Measurements from ENCODE around the gene PDGFD.
"Not testable (repeated sequence)": the region's sequence is repeated elsewhere in the genome, so short reads cannot be mapped to it uniquely, and the experiment has no call there.

Gene PDGFD

GRCh38 chr11:104061853-104062521 lies 102.0 kb downstream of the PDGFD start:
- no peak overlapping the region for H3K4me3 ChIP-seq
- H3K27ac ChIP-seq: no peak overlapping the region

GRCh38 chr11:104060820-104061219 lies 103.1 kb downstream of the PDGFD start:
- Histone ChIP-seq H3K27ac (no peak overlapping the region), H3K4me3 (no peak overlapping the region)

GRCh38 chr11:104060004-104060794 lies 103.7 kb downstream of the PDGFD start:
- H3K27ac ChIP-seq: no peak overlapping the region
- H3K4me3 ChIP-seq: no peak overlapping the region

GRCh38 chr11:104058680-104059079 lies 105.3 kb downstream of the PDGFD start:
- Histone ChIP-seq H3K27ac (no peak overlapping the region), H3K4me3 (no peak overlapping the region)

- no peak overlapping the region for H3K27ac ChIP-seq
- no peak overlapping the region for H3K4me3 ChIP-seq
Observed at GRCh38 chr11:104057908-104058307, 106.0 kb downstream of the PDGFD start.

- no peak overlapping the region for H3K4me3 ChIP-seq
- H3K27ac ChIP-seq: no peak overlapping the region
Observed at GRCh38 chr11:104055596-104055995, 108.4 kb downstream of the PDGFD start.

- no peak overlapping the region for H3K27ac ChIP-seq
- H3K4me3 ChIP-seq: no peak overlapping the region
Observed at GRCh38 chr11:104054911-104055529, 108.9 kb downstream of the PDGFD start.

GRCh38 chr11:104053743-104054478 lies 110.0 kb downstream of the PDGFD start:
- Histone ChIP-seq H3K4me3 (no peak overlapping the region), H3K27ac (no peak overlapping the region)

GRCh38 chr11:104051778-104052177 lies 112.2 kb downstream of the PDGFD start:
- no peak overlapping the region for H3K4me3 ChIP-seq
- no peak overlapping the region for H3K27ac ChIP-seq

GRCh38 chr11:104049116-104049515 lies 114.8 kb downstream of the PDGFD start:
- no peak overlapping the region for H3K27ac ChIP-seq
- H3K4me3 ChIP-seq: no peak overlapping the region

GRCh38 chr11:104046858-104047257 lies 117.1 kb downstream of the PDGFD start:
- not testable (repeated sequence) for H3K4me3 ChIP-seq, H3K27ac ChIP-seq

- no peak overlapping the region for H3K4me3 ChIP-seq
- H3K27ac ChIP-seq: no peak overlapping the region
Observed at GRCh38 chr11:104046331-104046730, 117.6 kb downstream of the PDGFD start.

- no peak overlapping the region for H3K4me3 ChIP-seq
- no peak overlapping the region for H3K27ac ChIP-seq
Observed at GRCh38 chr11:104043678-104044239, 120.2 kb downstream of the PDGFD start.

GRCh38 chr11:104043142-104043541 lies 120.8 kb downstream of the PDGFD start:
- no peak overlapping the region for H3K4me3 ChIP-seq
- no peak overlapping the region for H3K27ac ChIP-seq

- H3K4me3 ChIP-seq: no peak overlapping the region
Observed at GRCh38 chr11:104041792-104042191, 122.2 kb downstream of the PDGFD start.

GRCh38 chr11:104036995-104037394 lies 127.0 kb downstream of the PDGFD start:
- no peak overlapping the region for H3K27ac ChIP-seq
- H3K4me3 ChIP-seq: no peak overlapping the region

More at GRCh38 chr11:104041792-104042191, 122.2 kb downstream of the PDGFD start:
- no peak overlapping the region for H3K27ac ChIP-seq

GRCh38 chr11:104036588-104036987 lies 127.4 kb downstream of the PDGFD start, which contains the start of gene DDI1:
TSS of gene DDI1 (plus strand) at chr11:104036640. CDS start at chr11:104036823, 183 bp downstream.
- no peak within 1 kb of the TSS for H3K27ac ChIP-seq

GRCh38 chr11:104033561-104033960 lies 130.4 kb downstream of the PDGFD start:
- H3K27ac ChIP-seq: no peak overlapping the region

More at GRCh38 chr11:104036588-104036987, 127.4 kb downstream of the PDGFD start, which contains the start of gene DDI1:
- no peak within 1 kb of the TSS for H3K4me3 ChIP-seq

GRCh38 chr11:104033134-104033533 lies 130.8 kb downstream of the PDGFD start:
- no peak overlapping the region for H3K4me3 ChIP-seq
- H3K27ac ChIP-seq: no peak overlapping the region

More at GRCh38 chr11:104033561-104033960, 130.4 kb downstream of the PDGFD start:
- H3K4me3 ChIP-seq: no peak overlapping the region
